ENCODE data around the gene UNC45A. TPM values are rescaled to one million over a fixed set of nuclear protein-coding genes. Genes with fewer than 3 reads are reported as not detected.

The UNC45A gene
- total RNA-seq, 1 donor from 2014 or later = 65.1 TPM

DNA sequence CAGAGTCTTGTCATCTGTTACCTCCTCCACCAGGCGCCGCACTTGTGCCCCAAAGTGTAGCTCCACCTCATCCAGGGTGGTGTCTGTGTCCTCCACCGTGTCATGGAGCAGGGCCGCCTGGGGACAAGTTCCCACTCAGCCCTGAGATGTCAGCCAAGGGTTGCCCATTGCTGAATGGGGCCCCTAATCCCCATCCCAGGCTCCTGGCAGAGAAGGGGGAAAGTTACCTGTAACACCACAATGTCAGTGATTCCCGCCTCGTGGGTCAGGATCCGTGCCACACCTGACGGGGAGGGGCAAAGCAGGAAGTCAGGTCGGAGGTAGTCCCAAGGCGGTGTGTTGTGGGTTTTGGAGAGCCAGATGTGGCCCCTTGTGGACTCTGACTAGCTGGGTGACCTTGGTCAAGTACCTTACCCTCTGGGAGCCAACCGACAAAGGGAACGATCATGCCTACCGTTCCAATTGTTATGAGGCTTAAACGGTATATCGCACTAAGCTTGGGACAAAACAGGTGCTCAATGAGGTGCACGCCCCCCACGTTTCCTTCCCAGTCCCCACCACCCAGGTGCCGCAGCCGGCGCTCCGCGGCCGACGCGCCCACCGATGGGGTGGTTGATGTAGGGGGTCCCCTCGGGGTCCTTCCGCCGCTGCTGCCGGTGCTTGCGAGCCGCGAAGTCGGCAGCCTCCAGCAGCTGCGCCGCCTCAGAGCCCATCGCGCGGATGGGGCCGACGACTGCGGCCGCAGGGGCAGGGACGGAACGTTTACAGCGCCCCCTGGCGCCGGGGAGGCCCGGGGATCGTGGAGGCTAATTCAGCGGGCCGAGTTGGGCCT lies 3.0 kb upstream of the UNC45A start, which contains the start of gene HDDC3:
TSS of gene HDDC3 (minus strand) at position 722 of the 832 bp plus-strand sequence. CDS start at position 713, 9 bp downstream.
- Mint-ChIP-seq H3K36me3 (ENCODE audit: unreplicated experiment) (no peaks in the 10 kb centered on the region), H3K4me3 (ENCODE audit: unreplicated experiment) (peak within 1 kb of the TSS; percentile 91), H3K9me3 (ENCODE audit: unreplicated experiment) (peaks cover 2% of the 10 kb centered on the region), H3K27me3 (ENCODE audit: unreplicated experiment) (peaks cover 8% of the 10 kb centered on the region), H3K27ac (ENCODE audit: unreplicated experiment) (peak within 1 kb of the TSS; percentile 80), H3K4me1 (ENCODE audit: low read depth, unreplicated experiment) (peaks cover 18% of the 10 kb centered on the region)
- peak; percentile 95 for DNase-seq
- TF ChIP-seq, protein P1, sequence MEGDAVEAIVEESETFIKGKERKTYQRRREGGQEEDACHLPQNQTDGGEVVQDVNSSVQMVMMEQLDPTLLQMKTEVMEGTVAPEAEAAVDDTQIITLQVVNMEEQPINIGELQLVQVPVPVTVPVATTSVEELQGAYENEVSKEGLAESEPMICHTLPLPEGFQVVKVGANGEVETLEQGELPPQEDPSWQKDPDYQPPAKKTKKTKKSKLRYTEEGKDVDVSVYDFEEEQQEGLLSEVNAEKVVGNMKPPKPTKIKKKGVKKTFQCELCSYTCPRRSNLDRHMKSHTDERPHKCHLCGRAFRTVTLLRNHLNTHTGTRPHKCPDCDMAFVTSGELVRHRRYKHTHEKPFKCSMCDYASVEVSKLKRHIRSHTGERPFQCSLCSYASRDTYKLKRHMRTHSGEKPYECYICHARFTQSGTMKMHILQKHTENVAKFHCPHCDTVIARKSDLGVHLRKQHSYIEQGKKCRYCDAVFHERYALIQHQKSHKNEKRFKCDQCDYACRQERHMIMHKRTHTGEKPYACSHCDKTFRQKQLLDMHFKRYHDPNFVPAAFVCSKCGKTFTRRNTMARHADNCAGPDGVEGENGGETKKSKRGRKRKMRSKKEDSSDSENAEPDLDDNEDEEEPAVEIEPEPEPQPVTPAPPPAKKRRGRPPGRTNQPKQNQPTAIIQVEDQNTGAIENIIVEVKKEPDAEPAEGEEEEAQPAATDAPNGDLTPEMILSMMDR (IDR thresholded peaks at IDR 0.05; ENCODE audit: partially characterized antibody, unreplicated experiment) = peak; percentile 93

DNA sequence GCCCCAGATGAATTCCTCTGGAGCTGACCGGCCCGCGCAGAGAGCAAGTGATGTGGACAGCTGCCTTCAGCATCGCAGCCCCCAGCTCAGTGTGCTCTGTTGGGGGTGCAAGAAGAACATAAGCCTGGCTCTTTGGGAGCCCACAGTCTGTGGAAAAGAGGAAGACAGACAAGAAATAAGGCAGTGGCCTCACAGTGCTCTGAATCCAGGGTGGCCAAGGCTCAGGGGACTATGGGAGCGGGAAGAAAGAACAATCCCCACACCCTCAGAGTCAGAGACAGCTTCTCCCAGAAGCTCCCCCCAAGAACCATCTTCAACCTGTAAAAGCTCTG lies 2.5 kb upstream of the UNC45A start:
- DNase-seq = no peak
- H3K36me3 Mint-ChIP-seq (ENCODE audit: unreplicated experiment) = no peaks in the 10 kb centered on the region
- H3K4me3 Mint-ChIP-seq (ENCODE audit: unreplicated experiment) = peak overlapping the region; percentile 46
- TF ChIP-seq, protein P1 (IDR thresholded peaks at IDR 0.05; ENCODE audit: partially characterized antibody, unreplicated experiment) = peak; percentile 59
- peaks cover 8% of the 10 kb centered on the region for H3K27me3 Mint-ChIP-seq (ENCODE audit: unreplicated experiment)
- peaks cover 2% of the 10 kb centered on the region for H3K9me3 Mint-ChIP-seq (ENCODE audit: unreplicated experiment)
- peak overlapping the region; percentile 70 for H3K27ac Mint-ChIP-seq (ENCODE audit: unreplicated experiment)
- peaks cover 18% of the 10 kb centered on the region for H3K4me1 Mint-ChIP-seq (ENCODE audit: low read depth, unreplicated experiment)

GRCh38 chr15:90933301-90933700 lies 1.8 kb upstream of the UNC45A start:
- TF ChIP-seq, protein P1 (IDR thresholded peaks at IDR 0.05; ENCODE audit: partially characterized antibody, unreplicated experiment) = no peak
- H3K27me3 Mint-ChIP-seq (ENCODE audit: unreplicated experiment) = peaks cover 8% of the 10 kb centered on the region
- peaks cover 18% of the 10 kb centered on the region for H3K4me1 Mint-ChIP-seq (ENCODE audit: low read depth, unreplicated experiment)
- H3K27ac Mint-ChIP-seq (ENCODE audit: unreplicated experiment) = no peak overlapping the region
- H3K36me3 Mint-ChIP-seq (ENCODE audit: unreplicated experiment) = no peaks in the 10 kb centered on the region
- H3K4me3 Mint-ChIP-seq (ENCODE audit: unreplicated experiment) = no peak overlapping the region
- peaks cover 2% of the 10 kb centered on the region for H3K9me3 Mint-ChIP-seq (ENCODE audit: unreplicated experiment)
- DNase-seq = no peak

- Mint-ChIP-seq H3K4me1 (ENCODE audit: low read depth, unreplicated experiment) (peaks cover 18% of the 10 kb centered on the region), H3K9me3 (ENCODE audit: unreplicated experiment) (peaks cover 2% of the 10 kb centered on the region), H3K36me3 (ENCODE audit: unreplicated experiment) (no peaks in the 10 kb centered on the region), H3K27ac (ENCODE audit: unreplicated experiment) (peak overlapping the region; percentile 80), H3K27me3 (ENCODE audit: unreplicated experiment) (peaks cover 8% of the 10 kb centered on the region), H3K4me3 (ENCODE audit: unreplicated experiment) (peak overlapping the region; percentile 95)
- DNase-seq = peak; percentile 91
- TF ChIP-seq, protein P1 (IDR thresholded peaks at IDR 0.05; ENCODE audit: partially characterized antibody, unreplicated experiment) = peak; percentile 81
Measured at GRCh38 chr15:90934256-90934948, 683 bp upstream of the UNC45A start.

- TF ChIP-seq, protein P1 (IDR thresholded peaks at IDR 0.05; ENCODE audit: partially characterized antibody, unreplicated experiment) = no peak
- Mint-ChIP-seq H3K4me1 (ENCODE audit: low read depth, unreplicated experiment) (peaks cover 16% of the 10 kb centered on the region), H3K4me3 (ENCODE audit: unreplicated experiment) (peak overlapping the region; percentile 95), H3K27me3 (ENCODE audit: unreplicated experiment) (peaks cover 5% of the 10 kb centered on the region), H3K9me3 (ENCODE audit: unreplicated experiment) (no peaks in the 10 kb centered on the region), H3K36me3 (ENCODE audit: unreplicated experiment) (no peaks in the 10 kb centered on the region), H3K27ac (ENCODE audit: unreplicated experiment) (no peak overlapping the region)
- no peak for DNase-seq
Measured at GRCh38 chr15:90936823-90937222, 1.7 kb downstream of the UNC45A start.
